GM12864 (cell line): ENCODE measurements around the gene PCF11.

Experiments
- DNase-seq: peaks from one replicate; pipeline ENCODE4 v3.0.0-alpha.2; 2011; ENCODE audit warnings: low read depth
- H3K4me3 ChIP-seq: 2 replicates; pipeline ENCODE4 v1.5.1; 2011; ENCODE audit warnings: mild to moderate bottlenecking, low read depth, low read length, control low read depth
- CTCF ChIP-seq: IDR thresholded peaks from 2 replicates; pipeline ENCODE4 v1.5.1; 2011; ENCODE audit warnings: low read depth, mild to moderate bottlenecking, moderate library complexity, low read length, control low read depth, inconsistent platforms; ENCODE audit errors: missing control alignments

The PCF11 gene

GRCh38 chr11:83172551-83172950 lies 15.6 kb downstream of the PCF11 start:
- TF ChIP-seq CTCF = no peak
- DNase-seq = no peak
- no peak overlapping the region for H3K4me3 ChIP-seq

- no peak for TF ChIP-seq CTCF
- H3K4me3 ChIP-seq = no peak overlapping the region
- no peak for DNase-seq
Measured at GRCh38 chr11:83174008-83174407, 17.1 kb downstream of the PCF11 start.

GRCh38 chr11:83175815-83176214 lies 18.9 kb downstream of the PCF11 start:
- TF ChIP-seq CTCF = no peak
- no peak for DNase-seq
- H3K4me3 ChIP-seq = no peak overlapping the region

GRCh38 chr11:83181815-83182214 lies 24.9 kb downstream of the PCF11 start:
- DNase-seq = no peak
- H3K4me3 ChIP-seq = no peak overlapping the region
- TF ChIP-seq CTCF = no peak

GRCh38 chr11:83185767-83186166 lies 28.8 kb downstream of the PCF11 start:
- no peak overlapping the region for H3K4me3 ChIP-seq
- no peak for DNase-seq
- no peak for TF ChIP-seq CTCF

- no peak for TF ChIP-seq CTCF
- DNase-seq = no peak
- no peak overlapping the region for H3K4me3 ChIP-seq
Measured at GRCh38 chr11:83187465-83187864, 30.5 kb downstream of the PCF11 start.

- TF ChIP-seq CTCF = no peak
- DNase-seq = no peak
- no peak overlapping the region for H3K4me3 ChIP-seq
Measured at GRCh38 chr11:83191491-83191890, 34.6 kb downstream of the PCF11 start.
